ENCODE measurements around the gene TRMU.

DNA sequence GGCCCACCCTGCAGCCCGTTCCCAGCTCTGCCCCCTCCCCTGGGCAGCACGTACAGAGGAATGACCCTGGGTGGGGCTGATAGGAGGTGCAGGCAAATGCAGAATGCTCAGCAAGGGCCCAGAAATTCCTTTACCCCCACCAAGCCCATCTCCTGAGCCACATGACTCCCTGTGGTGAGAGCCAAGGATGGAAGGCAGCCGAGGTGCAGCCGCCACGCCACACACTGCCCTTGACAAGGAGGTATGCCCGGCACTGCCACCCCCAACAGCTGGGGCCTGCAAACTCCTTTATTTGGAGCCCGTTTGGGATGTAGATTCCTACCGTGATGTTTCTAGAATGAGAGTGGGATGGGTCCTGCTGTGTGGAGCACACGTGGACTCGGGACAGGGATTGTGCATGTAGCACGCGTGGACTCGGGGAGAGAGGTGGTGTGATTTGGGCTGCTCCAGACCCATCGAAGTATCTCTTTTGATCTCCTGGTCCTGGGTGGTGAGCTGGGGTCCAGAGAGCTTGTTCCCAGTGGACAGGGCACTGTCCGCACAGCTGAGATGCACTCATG, 25.9 kb upstream of the TRMU start:
- no peak for TF ChIP-seq POLR2A (IDR thresholded peaks at IDR 0.05)
- TF ChIP-seq, protein P1, sequence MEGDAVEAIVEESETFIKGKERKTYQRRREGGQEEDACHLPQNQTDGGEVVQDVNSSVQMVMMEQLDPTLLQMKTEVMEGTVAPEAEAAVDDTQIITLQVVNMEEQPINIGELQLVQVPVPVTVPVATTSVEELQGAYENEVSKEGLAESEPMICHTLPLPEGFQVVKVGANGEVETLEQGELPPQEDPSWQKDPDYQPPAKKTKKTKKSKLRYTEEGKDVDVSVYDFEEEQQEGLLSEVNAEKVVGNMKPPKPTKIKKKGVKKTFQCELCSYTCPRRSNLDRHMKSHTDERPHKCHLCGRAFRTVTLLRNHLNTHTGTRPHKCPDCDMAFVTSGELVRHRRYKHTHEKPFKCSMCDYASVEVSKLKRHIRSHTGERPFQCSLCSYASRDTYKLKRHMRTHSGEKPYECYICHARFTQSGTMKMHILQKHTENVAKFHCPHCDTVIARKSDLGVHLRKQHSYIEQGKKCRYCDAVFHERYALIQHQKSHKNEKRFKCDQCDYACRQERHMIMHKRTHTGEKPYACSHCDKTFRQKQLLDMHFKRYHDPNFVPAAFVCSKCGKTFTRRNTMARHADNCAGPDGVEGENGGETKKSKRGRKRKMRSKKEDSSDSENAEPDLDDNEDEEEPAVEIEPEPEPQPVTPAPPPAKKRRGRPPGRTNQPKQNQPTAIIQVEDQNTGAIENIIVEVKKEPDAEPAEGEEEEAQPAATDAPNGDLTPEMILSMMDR (IDR thresholded peaks at IDR 0.05), result no peak
